HCT116 (cell line): Measurements from ENCODE around the gene DOCK4. TPM values are rescaled to one million over a fixed set of nuclear protein-coding genes. Genes with fewer than 3 reads are reported as not detected.

Experiments used
- ATAC-seq: fragments of 200-7000 bp; cut with Tn5 transposase; 2 replicates; pipeline ENCODE4 v1.9.1; 2020; ENCODE audit warnings: mild to moderate bottlenecking, moderate library complexity
- BruUV-seq: library from RNA; stranded (reverse); fragments of 400-500 nt; replicated peaks from 2 replicates; lab custom pipeline; 2021; lab: Mats Ljungman, UMichigan
- CTCF ChIA-PET: fragments of 300-600 bp; sonication (Branson Sonifier 250); formaldehyde crosslinking; loops from one replicate; lab custom pipeline; 2021; ENCODE audit warnings: antibody characterized with exemption; lab: Charles Lee
- POLR2A ChIA-PET: fragments of 300-600, 350-600 bp; sonication (Branson Sonifier 250); formaldehyde crosslinking; loops from one replicate; lab custom pipeline; 2021; ENCODE audit warnings: antibody characterized with exemption; lab: Charles Lee
- RAD21 ChIA-PET, 2 experiments: fragments of 300-600 bp; sonication (Branson Sonifier 250); formaldehyde crosslinking; loops; one replicate each; lab custom pipeline; 2023; ENCODE audit warnings: low total read pairs in 2 of 2; ENCODE audit not compliant: uncharacterized antibody in 2 of 2, unreplicated experiment in 2 of 2, low non-redundant PET in 1 of 2; lab: Charles Lee
- DNase-seq: peaks from one replicate; pipeline ENCODE4 v3.0.0-alpha.2; 2010; ENCODE audit warnings: low read depth, low spot score
- H2AFZ ChIP-seq: fragments of 200-600 bp; shearing (Covaris generic), sonication (generic); 2 replicates; pipeline ENCODE4 v1.6.1; 2017; ENCODE audit warnings: low read depth, mixed run types, mixed read lengths, antibody characterized with exemption, low read length; ENCODE audit not compliant: poor library complexity, severe bottlenecking
- H3K27ac ChIP-seq: 2 replicates; pipeline ENCODE4 v1.5.1; 2012; ENCODE audit warnings: low read depth, low read length
- H3K27me3 ChIP-seq: fragments of 200-600 bp; sonication (generic); 2 replicates; pipeline ENCODE4 v1.6.1; 2016; ENCODE audit warnings: mixed run types, low read length, mixed read lengths; ENCODE audit not compliant: insufficient read depth
- H3K36me3 ChIP-seq, 2 experiments: fragments of 200-500 bp in 1 of 2; fragments of 200-600 bp in 1 of 2; sonication (Bioruptor generic) in 1 of 2; sonication (generic) in 1 of 2; 2 replicates each; pipeline versions ENCODE4 v1.5.1 to v1.6.1; 2014 to 2016; ENCODE audit warnings: low read length in 2 of 2, inconsistent platforms in 1 of 2, mixed read lengths in 1 of 2, mixed run types in 1 of 2; ENCODE audit not compliant: insufficient read depth in 2 of 2, control insufficient read depth in 1 of 2
- H3K4me1 ChIP-seq, 2 experiments: fragments of 200-600 bp in 1 of 2; sonication (generic) in 1 of 2; 2 replicates each; pipeline versions ENCODE4 v1.5.1 to v1.6.1; 2012 to 2017; ENCODE audit warnings: low read length in 2 of 2, inconsistent platforms in 1 of 2, mild to moderate bottlenecking in 1 of 2, mixed read lengths in 1 of 2, mixed run types in 1 of 2, moderate library complexity in 1 of 2; ENCODE audit not compliant: insufficient read depth in 2 of 2, control insufficient read depth in 1 of 2
- H3K4me2 ChIP-seq: fragments of 200-600 bp; sonication (generic); 2 replicates; pipeline ENCODE4 v1.6.1; 2017; ENCODE audit warnings: mixed run types, low read length, mixed read lengths
- H3K4me3 ChIP-seq, 2 experiments: fragments of 200-600 bp in 1 of 2; sonication (generic) in 1 of 2; replicated peaks in 1 of 2; 2 replicates each; pipeline ENCODE4 v1.5.1; 2011 to 2016; ENCODE audit warnings: low read length in 2 of 2, control low read depth in 1 of 2, low read depth in 1 of 2, mild to moderate bottlenecking in 1 of 2, mixed read lengths in 1 of 2, mixed run types in 1 of 2
- H3K79me2 ChIP-seq: fragments of 200-600 bp; sonication (generic); 2 replicates; pipeline ENCODE4 v1.6.1; 2017; ENCODE audit warnings: mild to moderate bottlenecking, mixed run types, low read length, moderate library complexity, mixed read lengths; ENCODE audit not compliant: insufficient read depth
- H3K9ac ChIP-seq: fragments of 200-600 bp; sonication (generic); 2 replicates; pipeline ENCODE4 v1.6.1; 2016; ENCODE audit warnings: low read length, mixed read lengths
- H3K9me2 ChIP-seq: fragments of 200-600 bp; sonication (generic), shearing (Covaris generic); 2 replicates; pipeline ENCODE4 v1.6.1; 2017; ENCODE audit warnings: mixed run types, mild to moderate bottlenecking, moderate library complexity; ENCODE audit not compliant: insufficient read depth
- H3K9me3 ChIP-seq, 2 experiments: fragments of 200-500 bp in 1 of 2; fragments of 200-600 bp in 1 of 2; sonication (Bioruptor generic) in 1 of 2; sonication (generic) in 1 of 2; 2 replicates each; pipeline ENCODE4 v1.6.1; 2014 to 2017; ENCODE audit warnings: low read length in 2 of 2, mixed read lengths in 2 of 2, inconsistent platforms in 1 of 2, low read depth in 1 of 2, mild to moderate bottlenecking in 1 of 2, mixed run types in 1 of 2, moderate library complexity in 1 of 2; ENCODE audit not compliant: control insufficient read depth in 1 of 2, insufficient read depth in 1 of 2
- H4K20me1 ChIP-seq: fragments of 200-600 bp; sonication (generic), shearing (Covaris generic); 2 replicates; pipeline ENCODE4 v1.6.1; 2017; ENCODE audit warnings: mixed run types, mild to moderate bottlenecking, moderate library complexity; ENCODE audit not compliant: insufficient read depth
- CEBPB ChIP-seq: IDR thresholded peaks from 2 replicates; pipeline ENCODE4 v1.6.1; 2012; ENCODE audit warnings: low read depth
- EGR1 ChIP-seq: IDR thresholded peaks from 2 replicates; pipeline ENCODE4 v1.6.1; 2012; ENCODE audit warnings: low read depth
- ELF1 ChIP-seq: IDR thresholded peaks from 2 replicates; pipeline ENCODE4 v1.6.1; 2012; ENCODE audit warnings: low read depth, borderline replicate concordance
- EZH2 ChIP-seq: fragments of 200-600 bp; sonication (generic); IDR thresholded peaks from 2 replicates; pipeline ENCODE4 v1.6.1; 2017; ENCODE audit warnings: antibody characterized with exemption, mixed run types
- EZH2phosphoT487 ChIP-seq: fragments of 200-600 bp; IDR thresholded peaks from 2 replicates; pipeline ENCODE4 v1.6.1; 2018; ENCODE audit warnings: antibody characterized with exemption, borderline replicate concordance
- JUND ChIP-seq: IDR thresholded peaks from 2 replicates; pipeline ENCODE4 v1.6.1; 2012
- POLR2A ChIP-seq: IDR thresholded peaks from 2 replicates; pipeline ENCODE4 v1.7.0; 2011; ENCODE audit warnings: borderline replicate concordance; ENCODE audit not compliant: insufficient read depth, insufficient read length; ENCODE audit errors: extremely low read depth
- POLR2AphosphoS5 ChIP-seq: IDR thresholded peaks from 2 replicates; pipeline ENCODE4 v1.6.1; 2011; ENCODE audit warnings: mild to moderate bottlenecking, low read depth, low read length, moderate library complexity
- SIN3A ChIP-seq: IDR thresholded peaks from 2 replicates; pipeline ENCODE4 v1.6.1; 2012; ENCODE audit warnings: low read depth
- SP1 ChIP-seq: IDR thresholded peaks from 2 replicates; pipeline ENCODE4 v1.6.1; 2012; ENCODE audit warnings: low read depth
- ZFX ChIP-seq: fragments of 450-650 bp; IDR thresholded peaks from 2 replicates; pipeline ENCODE4 v1.6.1; 2017
- ZNF274 ChIP-seq: fragments of 200-500 bp; sonication (Bioruptor generic); IDR thresholded peaks from 2 replicates; pipeline ENCODE4 v1.6.1; 2014; ENCODE audit warnings: mild to moderate bottlenecking, low read depth, low read length, inconsistent platforms
- intact Hi-C: fragments of 100-400 bp; cut with micrococcal nuclease; formaldehyde crosslinking; loops from 2 replicates; pipeline ENCODE4 v1.10.0; 2022
- total RNA-seq: library from RNA; stranded (reverse); gene quantifications from one replicate; pipeline ENCODE4 v1.2.1, GENCODE V29; 2021; ENCODE audit not compliant: unreplicated experiment
- TF ChIP-seq, protein P1 (sequence below): IDR thresholded peaks from 2 replicates; pipeline ENCODE4 v1.6.1; 2011; ENCODE audit warnings: mild to moderate bottlenecking, low read length, moderate library complexity; ENCODE audit not compliant: insufficient replicate concordance; ENCODE audit errors: extremely low read depth
- TF ChIP-seq, protein P2 (sequence below): IDR thresholded peaks from 2 replicates; pipeline ENCODE4 v1.6.1; 2012

DOCK4 gene
- total RNA-seq, 1 experiment from 2014 or later, result 2.2 TPM

DNA sequence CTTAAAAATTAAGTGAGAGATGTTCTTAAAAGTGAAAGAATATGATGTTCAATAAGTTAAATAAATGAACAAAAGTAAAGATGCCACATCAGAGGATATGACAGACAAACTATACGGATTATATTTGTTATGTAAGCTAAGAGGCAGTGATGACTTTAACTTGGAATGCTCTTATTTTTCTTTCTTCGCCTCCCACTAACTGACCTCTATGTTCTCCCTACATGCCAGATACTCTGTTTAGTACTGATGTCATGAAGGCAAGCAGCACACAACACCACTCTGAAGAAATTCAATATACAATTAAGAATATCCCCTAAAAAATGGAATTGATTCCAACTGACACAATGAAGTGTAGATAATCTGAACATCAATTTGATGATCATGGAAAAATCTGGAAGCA lies 223.4 kb downstream of the DOCK4 start:
- H3K36me3 ChIP-seq, result no peaks in the 10 kb centered on the region
- TF ChIP-seq POLR2AphosphoS5, result no peak
- no peak for TF ChIP-seq EGR1
- TF ChIP-seq JUND, result no peak
- TF ChIP-seq SP1, result no peak
- no peak for TF ChIP-seq EZH2
- TF ChIP-seq ELF1, result no peak
- no peak for TF ChIP-seq SIN3A
- TF ChIP-seq CEBPB, result no peak
- TF ChIP-seq, protein P1, sequence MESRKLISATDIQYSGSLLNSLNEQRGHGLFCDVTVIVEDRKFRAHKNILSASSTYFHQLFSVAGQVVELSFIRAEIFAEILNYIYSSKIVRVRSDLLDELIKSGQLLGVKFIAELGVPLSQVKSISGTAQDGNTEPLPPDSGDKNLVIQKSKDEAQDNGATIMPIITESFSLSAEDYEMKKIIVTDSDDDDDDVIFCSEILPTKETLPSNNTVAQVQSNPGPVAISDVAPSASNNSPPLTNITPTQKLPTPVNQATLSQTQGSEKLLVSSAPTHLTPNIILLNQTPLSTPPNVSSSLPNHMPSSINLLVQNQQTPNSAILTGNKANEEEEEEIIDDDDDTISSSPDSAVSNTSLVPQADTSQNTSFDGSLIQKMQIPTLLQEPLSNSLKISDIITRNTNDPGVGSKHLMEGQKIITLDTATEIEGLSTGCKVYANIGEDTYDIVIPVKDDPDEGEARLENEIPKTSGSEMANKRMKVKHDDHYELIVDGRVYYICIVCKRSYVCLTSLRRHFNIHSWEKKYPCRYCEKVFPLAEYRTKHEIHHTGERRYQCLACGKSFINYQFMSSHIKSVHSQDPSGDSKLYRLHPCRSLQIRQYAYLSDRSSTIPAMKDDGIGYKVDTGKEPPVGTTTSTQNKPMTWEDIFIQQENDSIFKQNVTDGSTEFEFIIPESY, result no peak
- TF ChIP-seq POLR2A, result no peak
- no peak for TF ChIP-seq ZNF274
- no peak for TF ChIP-seq ZFX
- TF ChIP-seq EZH2phosphoT487, result no peak
- TF ChIP-seq, protein P2, sequence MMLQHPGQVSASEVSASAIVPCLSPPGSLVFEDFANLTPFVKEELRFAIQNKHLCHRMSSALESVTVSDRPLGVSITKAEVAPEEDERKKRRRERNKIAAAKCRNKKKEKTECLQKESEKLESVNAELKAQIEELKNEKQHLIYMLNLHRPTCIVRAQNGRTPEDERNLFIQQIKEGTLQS, result no peak
- TF ChIP-seq, all 23 proteins: peak for 0
- RAD21 ChIA-PET, result no interaction called here

More for the DNA sequence above, 223.4 kb downstream of the DOCK4 start:
- intact Hi-C loops, result no loop called here
- Histone ChIP-seq H3K9me2 (no peaks in the 10 kb centered on the region), H3K27ac (no peak overlapping the region), H3K27me3 (no peaks in the 10 kb centered on the region), H3K9ac (no peak overlapping the region), H3K4me1 (no peaks in the 10 kb centered on the region), H2AFZ (no peak overlapping the region), H3K79me2 (no peaks in the 10 kb centered on the region), H3K4me3 (no peak overlapping the region), H3K9me3 (no peaks in the 10 kb centered on the region), H3K4me2 (no peak overlapping the region), H4K20me1 (no peaks in the 10 kb centered on the region)
- no TSS peak for BruUV-seq
- POLR2A ChIA-PET, result no interaction called here
- no peak for ATAC-seq
- DNase-seq, result no peak
- CTCF ChIA-PET, result no interaction called here
